ENCODE data around the gene LAMTOR4. TPM values are rescaled to one million over a fixed set of nuclear protein-coding genes. Genes with fewer than 3 reads are reported as not detected.
A peak's percentile ranks its signal among the peaks of the same experiment; 100 is the strongest.
"Not testable (repeated sequence)": the region's sequence is repeated elsewhere in the genome, so short reads cannot be mapped to it uniquely, and the experiment has no call there.

LAMTOR4 gene
- total RNA-seq, 4 donors from 2014 or later, result 53.3 to 197 (median 115) TPM

- H3K4me1 ChIP-seq, result peaks cover 0 to 3% of the 10 kb centered on the region in 2 donors
- TF ChIP-seq CTCF (IDR thresholded peaks at IDR 0.05) (no peak), POLR2A (IDR thresholded peaks at IDR 0.05) (no peak)
- peak in 1 of 2 donors; percentile 35 for DNase-seq
- H3K27ac ChIP-seq, result peak overlapping the region; percentile 89 to 93
- H3K36me3 ChIP-seq, result no peaks in the 10 kb centered on the region
- no peaks in the 10 kb centered on the region for H3K9me3 ChIP-seq
- H3K27me3 ChIP-seq, result no peaks in the 10 kb centered on the region
- intact Hi-C loops (cut with DNase I; ENCODE audit: low total_unique reads), result loop anchor here (2.0 kb wide), 1 partner anchor 47 kb away; the partner anchor contains the start of gene ZNF3
- peak overlapping the region; percentile 50 to 51 for H3K4me3 ChIP-seq
Observed at GRCh38 chr7:100127866-100128636, 20.7 kb upstream of the LAMTOR4 start.

GRCh38 chr7:100128637-100128963, 20.1 kb upstream of the LAMTOR4 start:
- Histone ChIP-seq H3K27me3 (no peaks in the 10 kb centered on the region), H3K4me3 (no peak overlapping the region), H3K4me1 (peaks cover 0 to 3% of the 10 kb centered on the region in 2 donors), H3K9me3 (no peaks in the 10 kb centered on the region), H3K27ac (peak overlapping the region in 1 of 2 donors; percentile 89), H3K36me3 (no peaks in the 10 kb centered on the region)
- TF ChIP-seq CTCF (IDR thresholded peaks at IDR 0.05), result no peak
- no peak for TF ChIP-seq POLR2A (IDR thresholded peaks at IDR 0.05)
- intact Hi-C loops (cut with DNase I; ENCODE audit: low total_unique reads), result no loop called here
- no peak for DNase-seq

GRCh38 chr7:100130220-100130607, 18.5 kb upstream of the LAMTOR4 start:
- intact Hi-C loops (cut with DNase I; ENCODE audit: low total_unique reads); H3K4me1 ChIP-seq; DNase-seq; H3K4me3 ChIP-seq; H3K9me3 ChIP-seq; H3K36me3 ChIP-seq; H3K27me3 ChIP-seq; H3K27ac ChIP-seq: not testable (repeated sequence)

- peak; percentile 78 to 83 for DNase-seq
- H3K4me3 ChIP-seq, result no peak overlapping the region
- H3K27ac ChIP-seq, result no peak overlapping the region
Observed at GRCh38 chr7:100130608-100131453, 17.9 kb upstream of the LAMTOR4 start.

GRCh38 chr7:100132126-100132525, 16.6 kb upstream of the LAMTOR4 start:
- Histone ChIP-seq H3K27me3 (no peaks in the 10 kb centered on the region), H3K27ac (no peak overlapping the region), H3K9me3 (no peaks in the 10 kb centered on the region), H3K4me1 (peaks cover 0 to 3% of the 10 kb centered on the region in 2 donors), H3K4me3 (no peak overlapping the region), H3K36me3 (no peaks in the 10 kb centered on the region)
- intact Hi-C loops (cut with DNase I; ENCODE audit: low total_unique reads), result no loop called here
- DNase-seq, result no peak
- TF ChIP-seq POLR2A (IDR thresholded peaks at IDR 0.05) (no peak), CTCF (IDR thresholded peaks at IDR 0.05) (no peak)

More at GRCh38 chr7:100130608-100131453, 17.9 kb upstream of the LAMTOR4 start:
- H3K4me1 ChIP-seq, result peaks cover 0 to 3% of the 10 kb centered on the region in 2 donors
- H3K36me3 ChIP-seq, result no peaks in the 10 kb centered on the region
- no peaks in the 10 kb centered on the region for H3K9me3 ChIP-seq
- peak; percentile 81 to 85 (median 82) for TF ChIP-seq CTCF (IDR thresholded peaks at IDR 0.05)
- TF ChIP-seq POLR2A (IDR thresholded peaks at IDR 0.05), result no peak
- intact Hi-C loops (cut with DNase I; ENCODE audit: low total_unique reads), result no loop called here
- no peaks in the 10 kb centered on the region for H3K27me3 ChIP-seq
